ENCODE results near the gene TBC1D14.

Gene TBC1D14, protein sequence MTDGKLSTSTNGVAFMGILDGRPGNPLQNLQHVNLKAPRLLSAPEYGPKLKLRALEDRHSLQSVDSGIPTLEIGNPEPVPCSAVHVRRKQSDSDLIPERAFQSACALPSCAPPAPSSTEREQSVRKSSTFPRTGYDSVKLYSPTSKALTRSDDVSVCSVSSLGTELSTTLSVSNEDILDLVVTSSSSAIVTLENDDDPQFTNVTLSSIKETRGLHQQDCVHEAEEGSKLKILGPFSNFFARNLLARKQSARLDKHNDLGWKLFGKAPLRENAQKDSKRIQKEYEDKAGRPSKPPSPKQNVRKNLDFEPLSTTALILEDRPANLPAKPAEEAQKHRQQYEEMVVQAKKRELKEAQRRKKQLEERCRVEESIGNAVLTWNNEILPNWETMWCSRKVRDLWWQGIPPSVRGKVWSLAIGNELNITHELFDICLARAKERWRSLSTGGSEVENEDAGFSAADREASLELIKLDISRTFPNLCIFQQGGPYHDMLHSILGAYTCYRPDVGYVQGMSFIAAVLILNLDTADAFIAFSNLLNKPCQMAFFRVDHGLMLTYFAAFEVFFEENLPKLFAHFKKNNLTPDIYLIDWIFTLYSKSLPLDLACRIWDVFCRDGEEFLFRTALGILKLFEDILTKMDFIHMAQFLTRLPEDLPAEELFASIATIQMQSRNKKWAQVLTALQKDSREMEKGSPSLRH

DNA sequence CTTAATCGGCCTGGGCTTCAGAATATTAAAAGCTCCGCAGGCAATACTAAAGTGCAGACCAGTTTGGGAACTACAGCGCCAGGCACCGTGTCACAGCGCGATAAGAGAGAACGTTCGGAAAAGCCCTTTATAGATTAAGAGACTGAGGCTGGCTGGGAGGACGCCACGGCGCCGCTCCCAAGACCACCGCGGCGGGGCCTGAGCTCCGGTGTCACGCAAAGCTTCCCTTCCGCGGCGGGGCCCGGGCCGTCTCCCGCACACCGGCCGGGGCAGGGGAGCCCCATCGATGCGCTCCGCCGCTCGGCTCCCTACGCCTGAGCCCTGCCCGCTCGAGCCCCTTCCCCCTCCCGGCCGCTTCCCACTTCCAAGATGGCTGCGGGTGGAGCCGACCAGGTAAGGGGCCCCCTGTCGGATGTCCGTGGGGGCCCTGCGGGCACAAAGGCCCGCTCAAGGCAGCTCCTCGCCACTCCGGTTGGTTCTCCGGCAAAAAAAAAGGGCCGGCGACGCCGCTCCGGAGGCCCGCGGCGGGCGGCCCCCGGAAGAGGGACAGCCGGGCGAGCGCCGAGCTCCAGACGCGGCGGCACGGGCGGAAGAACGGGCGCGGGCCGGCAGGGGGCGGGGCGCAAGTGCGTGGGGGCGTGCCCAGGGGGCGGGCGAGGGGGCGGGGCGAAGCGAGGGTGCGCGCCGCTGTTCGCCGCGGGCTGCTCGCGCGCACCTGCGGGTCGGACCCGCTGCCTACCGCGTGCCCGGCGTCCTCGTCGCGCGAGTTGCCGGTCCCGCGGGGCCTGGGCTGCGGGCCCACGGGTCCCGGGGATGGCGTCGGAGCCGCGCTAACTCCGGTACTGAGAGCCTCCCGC, at the start of gene TBC1D14:
TSS of gene TBC1D14 (plus strand) at position 714 of the 857 bp plus-strand sequence. CDS start 13,564 bp downstream, outside the sequence.
- DNase-seq, result peak; percentile 31

GRCh38 chr4:6868386-6868785, 41.2 kb upstream of the TBC1D14 start:
- DNase-seq, result no peak

DNA sequence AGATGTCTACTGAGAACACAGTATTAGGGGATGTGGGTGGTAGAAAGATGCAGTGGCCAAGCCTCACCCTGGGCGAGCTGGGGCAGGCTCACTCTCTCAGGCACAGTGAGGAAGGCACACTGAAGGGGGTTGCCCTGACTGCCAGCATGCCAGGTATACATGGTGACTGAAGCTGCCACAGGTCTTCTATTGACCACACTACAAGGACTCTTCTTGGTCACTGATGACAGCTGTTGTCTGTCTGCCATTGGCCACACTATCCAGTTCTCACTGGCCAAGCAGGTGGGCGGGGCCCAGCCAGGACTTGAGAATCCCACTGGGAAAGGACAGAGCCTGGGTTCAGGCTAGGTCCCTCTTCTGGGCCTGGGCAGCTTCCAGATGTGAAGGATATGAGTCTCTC, 39.7 kb upstream of the TBC1D14 start:
- no peak for DNase-seq

DNA sequence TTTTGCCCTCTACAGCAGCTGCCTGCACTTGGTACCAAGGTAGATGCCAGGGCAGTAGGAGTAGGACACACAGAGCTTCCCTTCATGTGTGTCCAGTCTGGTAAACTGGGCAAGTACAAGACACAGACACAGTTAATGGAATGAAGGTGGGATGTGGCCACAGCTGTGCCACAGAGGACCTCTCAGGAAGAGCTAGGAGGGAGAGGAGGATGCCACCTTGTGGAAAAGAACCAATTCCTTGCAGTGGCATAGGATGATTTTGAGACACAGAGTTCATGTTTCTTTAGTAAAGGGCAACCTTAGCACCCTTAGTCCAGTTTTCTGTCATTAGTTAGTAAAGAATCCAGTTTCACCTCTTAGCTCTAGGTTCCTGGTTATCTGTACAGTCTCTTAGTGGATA, 36.3 kb upstream of the TBC1D14 start:
- DNase-seq, result no peak

DNA sequence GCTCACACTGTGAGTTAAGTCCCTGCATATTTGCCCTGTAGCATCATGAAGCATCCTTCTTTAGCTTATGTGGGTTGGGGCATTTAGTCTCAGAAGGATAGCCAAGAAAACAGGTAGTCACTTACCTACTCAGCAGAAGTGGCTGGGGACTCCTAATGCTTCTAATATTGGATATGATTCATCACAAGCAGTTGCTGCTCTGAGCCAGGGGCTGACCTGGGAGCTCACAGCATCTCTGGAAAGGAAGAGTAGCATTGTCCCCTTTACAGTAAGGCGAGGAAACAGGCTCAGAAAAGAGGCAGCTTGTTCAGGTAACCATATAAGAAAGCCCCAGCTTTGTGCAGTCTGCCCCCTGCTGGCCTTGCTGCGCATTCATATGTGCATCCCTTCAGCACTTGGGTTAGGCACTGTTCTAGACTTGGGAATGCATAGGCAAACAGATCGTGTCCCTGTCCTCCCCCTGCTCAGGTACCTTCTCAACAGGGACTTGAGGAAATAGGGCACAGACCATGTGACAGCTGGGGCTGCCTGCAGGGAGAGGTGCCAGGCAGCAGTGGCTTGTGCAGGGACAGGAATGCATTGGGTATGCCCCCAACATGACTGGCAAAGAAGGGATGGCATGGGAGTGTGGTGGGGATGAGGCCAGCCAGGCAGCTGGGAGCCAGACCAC, 35.7 kb upstream of the TBC1D14 start:
- DNase-seq, result no peak

GRCh38 chr4:6874981-6875380, 34.6 kb upstream of the TBC1D14 start:
- no peak for DNase-seq

DNA sequence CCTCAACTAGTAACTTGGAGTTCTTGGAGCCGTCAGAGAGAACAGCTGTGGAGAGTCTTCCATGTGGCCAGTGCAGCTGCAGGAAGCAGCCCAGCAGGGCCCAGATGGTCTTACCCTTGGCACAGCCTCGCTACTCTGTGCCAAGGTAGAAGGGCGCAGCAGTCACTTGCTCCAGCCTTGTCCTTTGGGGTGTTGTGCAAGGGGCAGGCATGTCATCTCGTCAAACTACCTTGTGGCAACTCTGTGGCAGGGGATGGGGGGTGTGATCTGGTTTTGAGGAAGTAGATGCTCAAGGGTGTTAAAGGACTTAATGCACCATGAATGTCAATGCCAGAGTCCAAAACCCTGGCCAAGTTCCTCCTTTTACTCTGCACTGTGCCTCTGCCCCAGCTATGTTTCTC, 34.2 kb upstream of the TBC1D14 start:
- DNase-seq, result no peak

- no peak for DNase-seq
Observed at GRCh38 chr4:6876440-6876839, 33.2 kb upstream of the TBC1D14 start.

DNA sequence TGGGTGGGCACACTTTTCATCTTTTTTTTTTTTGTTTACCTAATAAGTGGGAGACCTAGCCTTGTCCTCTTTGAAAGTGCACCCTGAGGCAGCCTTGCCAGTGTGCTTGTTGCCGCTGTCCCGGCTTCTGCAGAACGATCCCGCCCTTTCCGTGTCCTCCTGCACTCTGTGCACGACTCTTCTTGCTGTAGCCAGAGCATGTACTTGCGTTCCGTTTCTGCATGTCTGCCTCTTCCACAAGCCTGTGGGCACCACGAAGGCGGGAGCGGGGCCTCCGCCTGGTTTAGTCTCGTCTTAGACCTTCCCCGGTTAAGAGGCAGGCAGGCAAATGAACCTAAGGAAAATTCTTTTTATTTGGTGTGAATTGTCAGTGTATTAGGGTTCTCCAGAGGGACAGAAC, 32.6 kb upstream of the TBC1D14 start:
- no peak for DNase-seq

- no peak for DNase-seq
Observed at GRCh38 chr4:6878451-6879059, 31.1 kb upstream of the TBC1D14 start.

DNA sequence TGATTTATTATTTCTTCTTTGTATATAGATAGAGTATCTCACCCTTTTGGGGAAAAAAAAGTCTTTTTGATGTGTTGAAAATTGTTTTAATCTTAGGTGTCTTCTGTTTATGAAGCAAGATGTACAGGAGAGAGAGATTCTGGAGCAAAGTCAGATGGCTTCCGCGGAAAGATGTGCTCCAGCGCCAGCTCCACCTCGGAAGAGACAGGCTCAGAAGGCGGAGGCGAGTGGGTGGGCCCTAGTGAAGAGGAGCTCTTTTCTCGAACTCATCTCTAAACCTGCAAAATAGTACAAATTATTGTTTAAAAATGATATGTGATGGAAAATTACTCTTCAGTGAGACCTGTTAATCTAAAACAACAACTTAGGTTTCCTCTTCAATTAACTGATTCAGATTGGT, 28.9 kb upstream of the TBC1D14 start:
- DNase-seq, result no peak

DNA sequence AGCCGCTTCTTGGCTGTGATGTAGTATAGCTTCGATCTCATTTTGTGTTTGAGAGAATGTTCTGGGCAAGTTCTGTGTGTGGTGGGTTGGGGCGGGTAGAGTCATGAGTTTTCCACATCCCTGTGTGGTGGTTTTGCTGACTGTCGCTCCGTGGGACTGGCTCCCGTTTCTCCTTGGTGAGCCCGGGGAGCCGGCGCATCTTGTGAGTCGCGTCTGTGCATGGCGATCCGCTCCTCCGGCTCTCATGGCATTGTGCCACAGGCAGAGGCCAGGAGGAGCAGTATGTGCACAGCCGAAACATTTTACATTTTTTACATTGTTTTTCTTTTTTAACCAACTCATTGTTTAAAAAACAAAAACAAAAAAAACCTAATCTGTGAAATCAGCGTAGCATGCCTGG, 27.7 kb upstream of the TBC1D14 start:
- no peak for DNase-seq

DNA sequence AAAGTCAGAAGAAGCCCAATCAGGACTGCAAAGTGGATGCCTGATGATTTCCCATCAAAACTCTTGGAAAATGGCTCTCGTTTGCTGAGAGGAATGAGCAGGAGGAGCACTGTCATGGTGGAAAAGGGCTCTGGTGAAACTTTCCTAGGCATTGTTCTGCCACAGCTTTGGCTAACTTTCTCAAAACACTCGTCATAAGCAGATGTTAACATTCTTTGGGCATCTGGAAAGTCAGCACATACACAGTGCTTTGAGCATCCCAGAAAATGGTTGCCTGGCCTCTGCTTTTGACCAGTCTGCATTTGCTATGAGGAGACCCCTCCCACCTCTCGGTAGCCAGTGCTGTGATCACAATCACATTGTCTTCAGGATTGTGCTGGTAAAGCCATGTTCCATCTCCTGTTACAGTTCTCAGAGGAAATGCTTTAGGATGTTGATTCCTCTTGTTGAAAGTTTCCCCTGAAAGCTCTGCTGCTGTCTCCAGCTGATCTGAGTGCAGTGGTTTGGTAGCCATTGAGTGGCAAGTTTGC, 25.2 kb upstream of the TBC1D14 start:
- DNase-seq, result no peak

DNA sequence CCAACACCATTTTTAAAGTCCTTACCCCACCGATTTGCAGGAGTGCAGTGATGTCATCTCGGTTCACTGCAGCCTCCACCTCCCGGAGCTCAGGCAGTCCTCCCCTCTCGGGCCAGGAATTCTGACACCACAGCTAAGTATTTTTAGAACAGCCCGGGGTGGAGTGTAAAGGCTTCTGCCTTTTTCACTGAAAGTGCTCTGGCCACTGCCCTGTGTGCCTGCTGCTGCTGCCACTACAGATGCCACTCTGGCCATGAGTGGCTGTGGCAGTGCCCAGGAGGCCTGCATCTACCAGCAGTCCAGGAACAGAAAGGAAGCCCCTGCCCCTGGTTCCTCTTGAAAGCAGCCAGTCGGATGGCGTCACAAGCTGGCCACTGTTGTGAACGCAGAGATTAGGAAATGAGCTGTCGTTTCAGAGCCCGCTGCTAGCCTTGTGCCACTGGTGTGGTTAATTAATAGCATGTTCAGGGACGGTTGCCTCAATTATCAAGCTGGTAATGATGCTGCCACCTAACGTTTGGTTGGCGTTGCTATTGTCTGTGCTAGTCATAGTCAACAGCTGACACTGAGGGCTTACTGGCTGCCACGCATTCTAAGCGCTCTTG, 23.6 kb upstream of the TBC1D14 start:
- DNase-seq, result peak; percentile 32

DNA sequence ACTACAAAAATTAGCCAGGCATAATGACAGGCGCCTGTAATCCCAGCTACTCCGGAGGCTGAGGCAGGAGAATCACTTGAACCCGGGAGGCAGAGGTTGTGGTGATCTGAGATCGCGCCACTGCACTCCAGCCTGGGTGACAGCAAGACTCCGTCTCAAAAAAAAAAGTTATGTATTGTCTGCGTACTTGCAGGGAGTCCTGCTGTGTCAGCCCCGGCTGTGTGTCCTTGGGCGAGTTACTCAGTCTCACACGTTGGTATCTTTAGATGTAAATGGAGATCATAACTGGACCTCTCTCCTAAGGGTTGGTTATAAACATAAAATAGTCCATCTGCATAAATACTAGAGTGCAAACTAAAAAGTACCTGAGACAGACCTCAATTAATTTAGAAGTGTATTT, 22.7 kb upstream of the TBC1D14 start:
- no peak for DNase-seq

DNA sequence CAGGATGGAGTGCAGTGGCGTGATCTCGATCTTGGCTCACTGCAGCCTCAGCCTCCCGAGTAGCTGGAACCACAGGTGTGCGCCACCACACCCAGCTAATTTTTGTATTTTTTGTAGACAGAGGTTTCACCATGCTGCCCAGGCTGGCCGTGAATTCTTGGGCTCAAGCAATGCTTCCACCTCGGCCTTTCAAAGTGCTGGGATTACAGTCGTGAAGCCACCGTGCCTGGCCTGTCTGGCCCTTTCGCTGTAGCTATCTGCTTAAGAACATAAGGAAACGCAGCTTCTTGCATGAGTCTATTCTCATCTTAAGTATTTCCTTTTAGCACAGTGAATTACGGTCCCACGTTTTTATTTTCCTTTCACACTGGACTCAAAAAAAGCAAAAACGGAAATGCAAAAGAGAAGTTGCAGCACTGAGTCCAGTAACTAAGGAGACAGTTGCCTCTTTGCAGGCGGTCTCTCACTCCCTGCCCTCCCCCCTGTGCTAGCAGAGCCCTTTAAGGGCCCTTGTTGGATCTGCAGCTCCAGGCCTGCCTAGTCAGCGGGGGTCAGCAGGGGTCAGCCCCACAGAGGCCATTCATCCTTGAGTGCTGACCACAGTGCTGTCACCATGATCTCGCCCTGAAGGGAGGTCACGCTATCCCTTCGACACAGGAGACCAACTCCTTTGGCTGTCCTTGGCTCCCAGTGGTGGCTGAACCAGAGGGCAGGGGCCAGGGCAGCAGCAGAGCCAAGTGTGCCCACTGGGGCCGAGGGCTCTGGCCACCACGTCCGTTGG, 21.8 kb upstream of the TBC1D14 start:
- no peak for DNase-seq

- no peak for DNase-seq
Observed at GRCh38 chr4:6888506-6889071, 21.0 kb upstream of the TBC1D14 start.

- DNase-seq, result no peak
Observed at GRCh38 chr4:6889101-6889735, 20.4 kb upstream of the TBC1D14 start.

- DNase-seq, result no peak
Observed at GRCh38 chr4:6889736-6890324, 19.8 kb upstream of the TBC1D14 start.

- DNase-seq, result no peak
Observed at GRCh38 chr4:6890358-6890757, 19.3 kb upstream of the TBC1D14 start.

All from NCI-H2107 (cell line).